Measurements from ENCODE around the gene TGFB1. TPM values are rescaled to one million over a fixed set of nuclear protein-coding genes. Genes with fewer than 3 reads are reported as not detected.
"Not testable (repeated sequence)": the region's sequence is repeated elsewhere in the genome, so short reads cannot be mapped to it uniquely, and the experiment has no call there.

The TGFB1 gene
- polyA plus RNA-seq, 1 of the 3 experiments (the other 2 are of a cell fraction): 25.5 TPM

DNA sequence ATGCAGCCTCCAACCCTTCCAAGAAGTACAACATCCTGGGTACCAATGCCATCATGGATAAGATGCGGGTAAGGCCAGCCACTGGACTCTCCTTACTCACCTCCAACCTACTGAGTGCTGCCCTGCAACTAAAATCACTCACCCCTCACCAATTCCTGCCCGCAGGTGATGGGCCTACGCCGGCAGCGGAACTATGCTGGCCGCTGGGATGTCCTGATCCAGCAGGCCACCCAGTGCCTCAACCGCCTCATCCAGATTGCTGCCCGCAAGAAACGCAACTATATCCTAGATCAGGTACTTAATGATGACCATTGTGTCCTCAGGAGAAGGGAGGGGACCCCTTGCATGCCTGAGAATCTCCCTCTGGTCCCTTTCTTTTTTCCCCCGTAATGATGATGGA lies 59.3 kb downstream of the TGFB1 start:
- POLR2A ChIA-PET: no interaction called here
- H3K36me3 ChIP-seq (replicated peaks in 1 of 2; ENCODE audit: control insufficient read depth in 1 of 2, insufficient read depth in 2 of 2, low read length in 1 of 2): peaks cover 91% of the 10 kb centered on the region in 2 experiments
- no peak overlapping the region for H3K4me3 ChIP-seq (ENCODE audit: low read depth in 2 of 2, low read length in 1 of 2)
- no peak overlapping the region for H3K9ac ChIP-seq
- TF ChIP-seq GATA2 (CRISPR knock-in tag; IDR thresholded peaks at IDR 0.05) (no peak), POLR2AphosphoS5 (IDR thresholded peaks at IDR 0.05; ENCODE audit: low read depth, low read length) (no peak), FOXJ3 (CRISPR knock-in tag; IDR thresholded peaks at IDR 0.05) (no peak), EZH2phosphoT487 (IDR thresholded peaks at IDR 0.05; ENCODE audit: borderline replicate concordance, low read depth) (no peak), JUND (IDR thresholded peaks at IDR 0.05) (no peak), CHD2 (IDR thresholded peaks at IDR 0.05; ENCODE audit: low read length, partially characterized antibody) (no peak), SMC3 (IDR thresholded peaks at IDR 0.05; ENCODE audit: low read depth, low read length) (no peak), MEF2A (IDR thresholded peaks at IDR 0.05; ENCODE audit: borderline replicate concordance, low read depth) (no peak), TAF1 (IDR thresholded peaks at IDR 0.05; ENCODE audit: borderline replicate concordance, low read depth, low read length) (no peak), MXI1 (IDR thresholded peaks at IDR 0.05; ENCODE audit: low read depth, low read length) (no peak), YY1 (IDR thresholded peaks at IDR 0.05; ENCODE audit: low read depth) (no peak)
- TF ChIP-seq, protein P1, sequence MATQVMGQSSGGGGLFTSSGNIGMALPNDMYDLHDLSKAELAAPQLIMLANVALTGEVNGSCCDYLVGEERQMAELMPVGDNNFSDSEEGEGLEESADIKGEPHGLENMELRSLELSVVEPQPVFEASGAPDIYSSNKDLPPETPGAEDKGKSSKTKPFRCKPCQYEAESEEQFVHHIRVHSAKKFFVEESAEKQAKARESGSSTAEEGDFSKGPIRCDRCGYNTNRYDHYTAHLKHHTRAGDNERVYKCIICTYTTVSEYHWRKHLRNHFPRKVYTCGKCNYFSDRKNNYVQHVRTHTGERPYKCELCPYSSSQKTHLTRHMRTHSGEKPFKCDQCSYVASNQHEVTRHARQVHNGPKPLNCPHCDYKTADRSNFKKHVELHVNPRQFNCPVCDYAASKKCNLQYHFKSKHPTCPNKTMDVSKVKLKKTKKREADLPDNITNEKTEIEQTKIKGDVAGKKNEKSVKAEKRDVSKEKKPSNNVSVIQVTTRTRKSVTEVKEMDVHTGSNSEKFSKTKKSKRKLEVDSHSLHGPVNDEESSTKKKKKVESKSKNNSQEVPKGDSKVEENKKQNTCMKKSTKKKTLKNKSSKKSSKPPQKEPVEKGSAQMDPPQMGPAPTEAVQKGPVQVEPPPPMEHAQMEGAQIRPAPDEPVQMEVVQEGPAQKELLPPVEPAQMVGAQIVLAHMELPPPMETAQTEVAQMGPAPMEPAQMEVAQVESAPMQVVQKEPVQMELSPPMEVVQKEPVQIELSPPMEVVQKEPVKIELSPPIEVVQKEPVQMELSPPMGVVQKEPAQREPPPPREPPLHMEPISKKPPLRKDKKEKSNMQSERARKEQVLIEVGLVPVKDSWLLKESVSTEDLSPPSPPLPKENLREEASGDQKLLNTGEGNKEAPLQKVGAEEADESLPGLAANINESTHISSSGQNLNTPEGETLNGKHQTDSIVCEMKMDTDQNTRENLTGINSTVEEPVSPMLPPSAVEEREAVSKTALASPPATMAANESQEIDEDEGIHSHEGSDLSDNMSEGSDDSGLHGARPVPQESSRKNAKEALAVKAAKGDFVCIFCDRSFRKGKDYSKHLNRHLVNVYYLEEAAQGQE (IDR thresholded peaks at IDR 0.05; ENCODE audit: low read depth, low read length): no peak
- TF ChIP-seq, protein P2, sequence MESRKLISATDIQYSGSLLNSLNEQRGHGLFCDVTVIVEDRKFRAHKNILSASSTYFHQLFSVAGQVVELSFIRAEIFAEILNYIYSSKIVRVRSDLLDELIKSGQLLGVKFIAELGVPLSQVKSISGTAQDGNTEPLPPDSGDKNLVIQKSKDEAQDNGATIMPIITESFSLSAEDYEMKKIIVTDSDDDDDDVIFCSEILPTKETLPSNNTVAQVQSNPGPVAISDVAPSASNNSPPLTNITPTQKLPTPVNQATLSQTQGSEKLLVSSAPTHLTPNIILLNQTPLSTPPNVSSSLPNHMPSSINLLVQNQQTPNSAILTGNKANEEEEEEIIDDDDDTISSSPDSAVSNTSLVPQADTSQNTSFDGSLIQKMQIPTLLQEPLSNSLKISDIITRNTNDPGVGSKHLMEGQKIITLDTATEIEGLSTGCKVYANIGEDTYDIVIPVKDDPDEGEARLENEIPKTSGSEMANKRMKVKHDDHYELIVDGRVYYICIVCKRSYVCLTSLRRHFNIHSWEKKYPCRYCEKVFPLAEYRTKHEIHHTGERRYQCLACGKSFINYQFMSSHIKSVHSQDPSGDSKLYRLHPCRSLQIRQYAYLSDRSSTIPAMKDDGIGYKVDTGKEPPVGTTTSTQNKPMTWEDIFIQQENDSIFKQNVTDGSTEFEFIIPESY (IDR thresholded peaks at IDR 0.05; ENCODE audit: borderline replicate concordance, low read depth): no peak
- TF ChIP-seq, protein P3, sequence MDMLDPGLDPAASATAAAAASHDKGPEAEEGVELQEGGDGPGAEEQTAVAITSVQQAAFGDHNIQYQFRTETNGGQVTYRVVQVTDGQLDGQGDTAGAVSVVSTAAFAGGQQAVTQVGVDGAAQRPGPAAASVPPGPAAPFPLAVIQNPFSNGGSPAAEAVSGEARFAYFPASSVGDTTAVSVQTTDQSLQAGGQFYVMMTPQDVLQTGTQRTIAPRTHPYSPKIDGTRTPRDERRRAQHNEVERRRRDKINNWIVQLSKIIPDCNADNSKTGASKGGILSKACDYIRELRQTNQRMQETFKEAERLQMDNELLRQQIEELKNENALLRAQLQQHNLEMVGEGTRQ (IDR thresholded peaks at IDR 0.05; ENCODE audit: borderline replicate concordance, low read depth, low read length): no peak
- TF ChIP-seq, protein P4, sequence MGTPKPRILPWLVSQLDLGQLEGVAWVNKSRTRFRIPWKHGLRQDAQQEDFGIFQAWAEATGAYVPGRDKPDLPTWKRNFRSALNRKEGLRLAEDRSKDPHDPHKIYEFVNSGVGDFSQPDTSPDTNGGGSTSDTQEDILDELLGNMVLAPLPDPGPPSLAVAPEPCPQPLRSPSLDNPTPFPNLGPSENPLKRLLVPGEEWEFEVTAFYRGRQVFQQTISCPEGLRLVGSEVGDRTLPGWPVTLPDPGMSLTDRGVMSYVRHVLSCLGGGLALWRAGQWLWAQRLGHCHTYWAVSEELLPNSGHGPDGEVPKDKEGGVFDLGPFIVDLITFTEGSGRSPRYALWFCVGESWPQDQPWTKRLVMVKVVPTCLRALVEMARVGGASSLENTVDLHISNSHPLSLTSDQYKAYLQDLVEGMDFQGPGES (IDR thresholded peaks at IDR 0.05; ENCODE audit: low read depth, low read length): no peak
- H3K9me2 ChIP-seq: no peaks in the 10 kb centered on the region
- CTCF ChIA-PET: interaction anchor here (1.0 to 12.4 kb wide), 3 partner anchors 9 to 27 kb away, joined by 3 to 105 read pairs (median 4); no protein-coding TSS in a partner anchor
- H4K20me1 ChIP-seq (ENCODE audit: insufficient read depth): peaks cover 9% of the 10 kb centered on the region; the same call in 1 of the 2 replicates
- H3K27me3 ChIP-seq (ENCODE audit: insufficient read depth): no peaks in the 10 kb centered on the region
- no peak overlapping the region for H2AFZ ChIP-seq (ENCODE audit: low read depth)
- no peak for DNase-seq
- no peaks in the 10 kb centered on the region for H3K9me3 ChIP-seq
- H3F3A ChIP-seq (replicated peaks; ENCODE audit: insufficient read depth): peaks cover 4% of the 10 kb centered on the region
- H3K4me2 ChIP-seq: no peak overlapping the region
- H3K27ac ChIP-seq (ENCODE audit: low read depth in 2 of 2, low read length in 1 of 2): no peak overlapping the region
- no peaks in the 10 kb centered on the region for H3K4me1 ChIP-seq (ENCODE audit: control insufficient read depth in 1 of 2, insufficient read depth in 2 of 2, low read depth in 1 of 2, low read length in 1 of 2)
- peaks cover 23% of the 10 kb centered on the region; the same call in 1 of the 2 replicates for H3K79me2 ChIP-seq (ENCODE audit: insufficient read depth)
- 98% methylated on average over 10 of the region's 10 CpGs for WGBS (ENCODE audit: low lambda C conversion rate)

DNA sequence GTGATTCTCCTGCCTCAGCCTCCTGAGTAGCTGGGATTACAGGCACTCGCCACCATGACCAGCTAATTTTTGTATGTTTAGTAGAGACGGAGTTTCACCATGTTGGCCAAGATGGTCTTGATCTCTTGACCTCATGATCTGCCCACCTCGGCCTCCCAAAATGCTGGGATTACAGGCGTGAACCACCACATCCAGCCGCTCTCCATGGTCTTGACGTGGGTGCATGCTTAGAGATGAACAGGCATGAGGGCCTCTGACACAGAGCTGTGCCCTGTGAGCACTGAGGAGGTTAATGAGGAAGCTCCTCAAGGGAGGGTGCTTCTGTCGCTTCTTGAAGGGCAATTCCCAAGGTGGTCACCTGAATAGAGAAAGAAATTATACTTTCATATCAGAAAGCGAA lies 63.9 kb downstream of the TGFB1 start:
- ChIA-PET POLR2A (interaction anchor here (0.5 to 1.1 kb wide), 2 partner anchors 12 to 13 kb away, joined by 3 to 4 read pairs; no protein-coding TSS in a partner anchor), CTCF (interaction anchor here (0.6 to 12.4 kb wide), 2 partner anchors 11 to 17 kb away, joined by 3 to 105 read pairs; no protein-coding TSS in a partner anchor)
- H3K9me2 ChIP-seq; H2AFZ ChIP-seq (ENCODE audit: low read depth); H3F3A ChIP-seq (replicated peaks; ENCODE audit: insufficient read depth); DNase-seq; H3K4me2 ChIP-seq; H4K20me1 ChIP-seq (ENCODE audit: insufficient read depth); H3K9ac ChIP-seq; H3K27ac ChIP-seq (ENCODE audit: low read depth in 2 of 2, low read length in 1 of 2); H3K4me3 ChIP-seq (ENCODE audit: low read depth in 2 of 2, low read length in 1 of 2); H3K27me3 ChIP-seq (ENCODE audit: insufficient read depth); H3K4me1 ChIP-seq (ENCODE audit: control insufficient read depth in 1 of 2, insufficient read depth in 2 of 2, low read depth in 1 of 2, low read length in 1 of 2); H3K9me3 ChIP-seq: not testable (repeated sequence)
- peaks cover 77 to 89% of the 10 kb centered on the region in 2 experiments for H3K36me3 ChIP-seq (replicated peaks in 1 of 2; ENCODE audit: control insufficient read depth in 1 of 2, insufficient read depth in 2 of 2, low read length in 1 of 2)
- 98% methylated on average over 8 of the region's 8 CpGs for WGBS (ENCODE audit: low lambda C conversion rate)
- peaks cover 42% of the 10 kb centered on the region; the same call in 1 of the 2 replicates for H3K79me2 ChIP-seq (ENCODE audit: insufficient read depth)

Data from SK-N-SH (cell line).